ENCODE data around the gene GOLGA8T. TPM values are rescaled to one million over a fixed set of nuclear protein-coding genes. Genes with fewer than 3 reads are reported as not detected.
A peak's percentile ranks its signal among the peaks of the same experiment; 100 is the strongest.
"Not testable (repeated sequence)": the region's sequence is repeated elsewhere in the genome, so short reads cannot be mapped to it uniquely, and the experiment has no call there.

GOLGA8T gene
- total RNA-seq, 4 donors from 2014 or later = not detected

DNA sequence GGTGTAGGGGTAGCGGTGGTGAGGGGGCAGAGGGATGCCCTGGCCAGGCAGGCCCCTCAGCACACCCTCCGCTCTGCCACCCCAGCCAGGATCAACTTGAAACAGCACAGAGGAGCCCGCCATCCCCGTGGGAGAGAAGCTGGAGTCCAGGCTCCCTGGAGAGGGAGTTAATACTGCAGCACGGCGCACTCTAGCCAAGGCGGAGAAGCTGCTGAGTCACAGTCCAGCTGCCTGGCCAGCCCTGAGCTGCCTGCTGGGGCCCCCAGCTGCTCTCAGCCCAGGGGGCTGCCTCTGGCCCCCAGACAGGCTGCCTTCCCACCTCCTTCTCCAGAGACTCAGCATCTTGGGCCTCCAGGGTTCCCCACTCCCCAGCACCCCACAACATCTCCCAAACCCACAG, 36.6 kb downstream of the GOLGA8T start:
- WGBS, 2 donors (ENCODE audit: low coverage in 1 of 2) = no CpG with 5 or more reads among the region's 7 CpGs

DNA sequence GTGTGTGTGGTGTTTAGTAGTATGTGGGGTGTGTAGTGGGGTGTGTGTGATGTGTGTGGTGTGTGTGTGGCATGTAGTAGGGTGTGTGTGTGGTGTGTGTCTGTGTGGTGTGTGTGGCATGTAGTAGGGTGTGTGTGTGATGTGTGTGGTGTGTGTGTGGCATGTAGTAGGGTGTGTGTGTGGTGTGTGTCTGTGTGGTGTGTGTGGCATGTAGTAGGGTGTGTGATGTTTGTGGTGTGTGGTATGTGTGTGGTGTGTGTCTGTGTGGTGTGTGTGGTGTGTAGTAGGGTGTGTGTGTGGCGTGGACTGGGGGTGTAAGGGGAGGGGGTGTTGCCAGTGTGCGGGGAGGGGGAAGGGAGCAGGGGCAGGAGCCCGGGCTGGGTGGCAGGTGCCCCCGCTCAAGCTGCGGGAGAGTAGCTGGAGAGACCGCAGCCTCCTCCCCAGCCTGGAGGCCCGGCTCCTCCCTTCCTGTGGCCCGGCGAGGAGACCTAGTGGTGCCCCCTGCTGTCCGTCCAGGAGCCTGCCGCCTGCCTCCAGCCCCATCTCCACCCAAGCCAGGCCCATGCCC, 38.3 kb downstream of the GOLGA8T start:
- H3K27me3 ChIP-seq, H3K4me3 ChIP-seq, H3K27ac ChIP-seq, H3K9me3 ChIP-seq, H3K36me3 ChIP-seq, H3K4me1 ChIP-seq: not testable (repeated sequence)
- TF ChIP-seq, protein P1, sequence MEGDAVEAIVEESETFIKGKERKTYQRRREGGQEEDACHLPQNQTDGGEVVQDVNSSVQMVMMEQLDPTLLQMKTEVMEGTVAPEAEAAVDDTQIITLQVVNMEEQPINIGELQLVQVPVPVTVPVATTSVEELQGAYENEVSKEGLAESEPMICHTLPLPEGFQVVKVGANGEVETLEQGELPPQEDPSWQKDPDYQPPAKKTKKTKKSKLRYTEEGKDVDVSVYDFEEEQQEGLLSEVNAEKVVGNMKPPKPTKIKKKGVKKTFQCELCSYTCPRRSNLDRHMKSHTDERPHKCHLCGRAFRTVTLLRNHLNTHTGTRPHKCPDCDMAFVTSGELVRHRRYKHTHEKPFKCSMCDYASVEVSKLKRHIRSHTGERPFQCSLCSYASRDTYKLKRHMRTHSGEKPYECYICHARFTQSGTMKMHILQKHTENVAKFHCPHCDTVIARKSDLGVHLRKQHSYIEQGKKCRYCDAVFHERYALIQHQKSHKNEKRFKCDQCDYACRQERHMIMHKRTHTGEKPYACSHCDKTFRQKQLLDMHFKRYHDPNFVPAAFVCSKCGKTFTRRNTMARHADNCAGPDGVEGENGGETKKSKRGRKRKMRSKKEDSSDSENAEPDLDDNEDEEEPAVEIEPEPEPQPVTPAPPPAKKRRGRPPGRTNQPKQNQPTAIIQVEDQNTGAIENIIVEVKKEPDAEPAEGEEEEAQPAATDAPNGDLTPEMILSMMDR (IDR thresholded peaks at IDR 0.05) = peak in 1 of 4 experiments; percentile 19
- WGBS, 2 donors (ENCODE audit: low coverage in 1 of 2) = 20 to 40% methylated on average over 1 of the region's 11 CpGs
- ATAC-seq = peak; percentile 28

More for the DNA sequence above, 36.6 kb downstream of the GOLGA8T start:
- not testable (repeated sequence) for H3K27ac ChIP-seq, H3K36me3 ChIP-seq, H3K4me1 ChIP-seq, H3K27me3 ChIP-seq, H3K4me3 ChIP-seq, ATAC-seq, H3K9me3 ChIP-seq

DNA sequence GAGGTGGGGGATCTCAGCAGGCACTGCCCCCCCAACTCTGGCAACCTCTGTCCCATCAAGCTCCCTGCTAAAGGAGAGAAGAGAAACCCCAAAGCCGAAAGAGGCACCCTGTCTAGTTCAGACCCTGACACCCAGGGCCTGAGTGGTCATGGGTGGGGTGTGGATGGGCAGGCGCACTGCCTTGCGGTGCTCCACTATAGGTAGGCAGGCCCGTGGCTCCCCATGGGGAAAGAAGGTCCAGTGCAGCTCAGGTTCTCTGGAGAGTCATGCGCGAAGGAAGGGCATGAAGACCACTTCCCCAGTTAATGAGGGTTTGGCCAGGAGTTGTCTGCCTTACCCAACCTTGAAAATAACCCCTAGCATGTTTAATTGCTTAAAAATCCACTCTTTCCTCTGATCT, 40.4 kb downstream of the GOLGA8T start:
- not testable (repeated sequence) for H3K4me1 ChIP-seq, H3K36me3 ChIP-seq, H3K27me3 ChIP-seq, ATAC-seq, H3K27ac ChIP-seq, H3K9me3 ChIP-seq, H3K4me3 ChIP-seq
- no CpG with 5 or more reads among the region's 6 CpGs for WGBS, 2 donors (ENCODE audit: low coverage in 1 of 2)

DNA sequence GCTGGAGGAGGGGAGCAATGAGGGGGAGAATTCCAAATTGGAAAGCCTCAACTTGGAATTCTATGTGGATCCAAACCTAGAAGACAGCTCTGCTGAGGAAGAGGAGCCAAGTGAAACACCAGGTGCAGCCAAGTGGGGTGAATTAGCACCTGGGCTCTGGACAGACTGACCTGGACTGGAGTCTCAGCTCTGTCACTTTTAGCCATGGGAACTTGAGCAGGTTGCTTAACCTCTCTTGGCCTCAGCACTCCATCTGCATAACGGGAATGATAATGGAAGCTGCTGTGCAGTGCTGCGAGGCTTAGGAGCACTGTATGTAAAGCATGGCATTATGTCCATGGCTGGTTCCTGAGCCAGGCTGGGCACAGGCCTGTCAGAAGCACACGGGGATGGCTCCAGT, 41.8 kb downstream of the GOLGA8T start:
- not testable (repeated sequence) for H3K9me3 ChIP-seq, H3K4me1 ChIP-seq, H3K36me3 ChIP-seq, H3K27ac ChIP-seq, ATAC-seq, H3K27me3 ChIP-seq, H3K4me3 ChIP-seq
- no CpG with 5 or more reads among the region's 3 CpGs for WGBS, 2 donors (ENCODE audit: low coverage in 1 of 2)

DNA sequence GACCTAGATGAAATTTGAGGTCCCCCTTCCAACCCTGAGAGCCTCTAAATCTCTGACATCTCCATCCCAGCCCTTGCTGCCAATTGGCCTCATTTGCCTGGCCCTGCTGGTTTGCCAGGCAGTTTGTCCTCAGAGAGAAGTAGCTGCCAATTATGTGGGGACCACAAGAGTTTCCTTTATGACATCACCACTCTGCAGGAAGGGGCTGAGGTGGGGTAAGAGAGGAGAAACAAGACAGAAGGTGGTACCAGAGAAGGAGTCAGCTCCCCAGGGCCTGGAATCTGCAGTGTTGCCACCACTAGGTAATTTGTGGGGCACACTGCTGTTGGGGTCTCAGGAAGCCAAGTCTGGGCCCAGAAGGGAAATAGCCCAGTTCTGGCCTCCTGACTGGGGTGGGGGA, 45.0 kb downstream of the GOLGA8T start:
- H3K4me1 ChIP-seq, ATAC-seq, H3K27ac ChIP-seq, H3K4me3 ChIP-seq, H3K36me3 ChIP-seq, H3K9me3 ChIP-seq, H3K27me3 ChIP-seq: not testable (repeated sequence)

DNA sequence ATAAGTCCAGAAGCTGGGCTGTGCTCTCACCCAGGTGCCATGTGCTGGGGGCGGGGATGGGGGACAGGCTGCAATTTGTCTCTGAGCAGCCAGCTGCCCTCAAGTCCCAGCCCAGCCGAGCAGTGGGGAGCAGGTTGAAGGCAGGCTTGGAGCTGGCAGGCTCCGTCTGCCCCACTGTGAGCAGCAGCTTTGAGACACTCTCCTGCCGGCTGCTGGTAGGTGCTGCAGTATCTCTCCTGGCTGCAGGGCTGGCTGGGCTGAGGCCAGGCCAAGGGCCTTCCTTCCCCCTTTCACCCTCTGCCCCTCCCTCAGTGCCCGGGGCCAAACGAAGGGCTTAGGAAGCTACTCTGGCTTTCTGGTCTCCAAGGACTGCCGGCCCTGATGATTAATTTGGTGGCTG, 50.6 kb downstream of the GOLGA8T start:
- not testable (repeated sequence) for H3K27me3 ChIP-seq, H3K36me3 ChIP-seq, ATAC-seq, H3K4me1 ChIP-seq, H3K9me3 ChIP-seq, H3K4me3 ChIP-seq, H3K27ac ChIP-seq
- no CpG with 5 or more reads among the region's 7 CpGs for WGBS, 2 donors (ENCODE audit: low coverage in 1 of 2)

DNA sequence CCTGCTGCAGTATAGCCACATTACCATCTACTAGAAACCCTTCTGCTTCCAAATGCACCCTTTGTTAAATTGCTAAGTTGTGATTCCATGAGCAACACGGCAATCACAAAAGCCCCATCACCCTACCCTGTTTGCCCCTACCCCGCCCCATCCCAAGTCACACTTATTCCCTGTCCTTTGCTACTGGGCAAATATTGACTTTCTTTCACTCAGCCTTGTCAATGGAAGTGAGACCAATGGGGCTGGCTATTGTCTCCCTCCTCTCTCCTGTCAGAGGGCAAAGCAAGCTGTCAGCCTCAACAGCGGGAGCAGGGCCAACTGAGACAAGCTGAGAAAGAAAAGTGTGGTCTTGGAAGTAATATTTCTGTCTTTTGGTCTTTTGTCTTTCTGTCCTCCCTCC, 52.6 kb downstream of the GOLGA8T start:
- WGBS, 2 donors (ENCODE audit: low coverage in 1 of 2) = 40 to 83% methylated on average over 1 of the region's 3 CpGs
- not testable (repeated sequence) for H3K27me3 ChIP-seq, H3K27ac ChIP-seq, H3K36me3 ChIP-seq, H3K4me1 ChIP-seq, H3K9me3 ChIP-seq, ATAC-seq, H3K4me3 ChIP-seq

DNA sequence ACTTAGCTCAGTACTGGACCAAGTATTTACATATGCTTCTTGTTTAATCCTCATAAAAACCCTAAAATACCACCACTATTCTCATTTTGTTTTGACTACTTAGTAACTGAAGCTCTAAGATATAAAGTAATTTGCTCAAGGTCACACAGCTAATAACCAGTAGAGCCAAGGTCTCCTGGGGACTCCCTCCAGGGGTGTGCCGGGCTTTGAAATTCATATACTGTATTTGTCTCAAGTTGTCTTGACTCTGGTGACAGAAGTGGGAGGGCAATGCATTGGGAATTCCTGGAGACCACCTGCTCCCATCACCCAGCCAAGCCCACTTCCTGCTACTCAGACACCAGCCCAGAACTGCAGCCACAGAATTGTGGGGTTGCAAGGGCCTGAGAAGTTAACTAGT, 54.9 kb downstream of the GOLGA8T start:
- not testable (repeated sequence) for H3K9me3 ChIP-seq, H3K4me1 ChIP-seq, H3K36me3 ChIP-seq, H3K4me3 ChIP-seq, ATAC-seq, H3K27ac ChIP-seq, H3K27me3 ChIP-seq
- no CpG with 5 or more reads among the region's 1 CpG for WGBS, 2 donors (ENCODE audit: low coverage in 1 of 2)

DNA sequence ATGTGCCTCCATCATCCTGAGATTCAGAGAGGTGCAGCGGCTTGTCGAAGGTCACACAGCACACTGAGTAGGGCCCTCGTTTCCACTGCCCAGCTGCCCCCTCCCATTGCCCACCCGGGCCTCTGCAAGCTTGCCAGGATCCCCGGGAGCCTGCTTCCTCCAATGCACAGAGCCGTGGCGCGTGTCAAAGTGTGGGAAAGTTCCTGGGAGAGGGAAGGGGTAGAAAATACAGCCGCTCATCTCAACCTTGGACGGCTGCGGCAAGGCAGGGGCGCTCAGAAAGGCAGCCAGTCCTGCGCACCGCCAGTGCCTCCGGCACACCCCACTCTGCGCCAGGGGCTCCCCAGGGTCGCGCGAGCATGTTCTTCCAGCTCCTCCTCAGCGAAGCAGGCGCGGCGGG, 56.3 kb downstream of the GOLGA8T start:
- H3K9me3 ChIP-seq, H3K4me3 ChIP-seq, H3K36me3 ChIP-seq, ATAC-seq, H3K4me1 ChIP-seq, H3K27me3 ChIP-seq, H3K27ac ChIP-seq: not testable (repeated sequence)
- no CpG with 5 or more reads among the region's 23 CpGs for WGBS, 2 donors (ENCODE audit: low coverage in 1 of 2)

DNA sequence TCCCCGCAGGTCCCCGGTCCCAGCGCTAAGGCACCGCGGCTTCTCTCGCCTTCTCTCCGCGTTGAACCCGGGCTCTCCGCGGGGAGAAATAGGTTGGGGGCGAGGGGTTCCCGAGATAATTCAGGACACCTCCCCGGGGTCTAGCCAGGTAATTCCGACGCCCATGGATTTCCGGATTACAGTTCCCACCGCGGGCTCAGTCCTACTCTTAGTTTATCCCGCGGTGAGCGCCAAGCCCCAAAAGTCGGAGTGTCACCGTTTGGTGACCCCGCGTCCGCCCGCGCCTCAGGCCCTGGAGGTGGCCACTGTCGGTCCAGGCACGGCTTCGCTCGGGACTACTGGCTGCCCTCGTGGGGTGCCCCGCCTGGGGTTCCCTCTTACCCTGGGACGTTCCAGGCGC, 56.8 kb downstream of the GOLGA8T start:
- H3K4me1 ChIP-seq, H3K27ac ChIP-seq, H3K36me3 ChIP-seq, H3K9me3 ChIP-seq, H3K27me3 ChIP-seq, ATAC-seq: not testable (repeated sequence)
- peak overlapping the region in 1 of 2 donors; percentile 8 for H3K4me3 ChIP-seq
- WGBS, 2 donors (ENCODE audit: low coverage in 1 of 2) = no CpG with 5 or more reads among the region's 37 CpGs

DNA sequence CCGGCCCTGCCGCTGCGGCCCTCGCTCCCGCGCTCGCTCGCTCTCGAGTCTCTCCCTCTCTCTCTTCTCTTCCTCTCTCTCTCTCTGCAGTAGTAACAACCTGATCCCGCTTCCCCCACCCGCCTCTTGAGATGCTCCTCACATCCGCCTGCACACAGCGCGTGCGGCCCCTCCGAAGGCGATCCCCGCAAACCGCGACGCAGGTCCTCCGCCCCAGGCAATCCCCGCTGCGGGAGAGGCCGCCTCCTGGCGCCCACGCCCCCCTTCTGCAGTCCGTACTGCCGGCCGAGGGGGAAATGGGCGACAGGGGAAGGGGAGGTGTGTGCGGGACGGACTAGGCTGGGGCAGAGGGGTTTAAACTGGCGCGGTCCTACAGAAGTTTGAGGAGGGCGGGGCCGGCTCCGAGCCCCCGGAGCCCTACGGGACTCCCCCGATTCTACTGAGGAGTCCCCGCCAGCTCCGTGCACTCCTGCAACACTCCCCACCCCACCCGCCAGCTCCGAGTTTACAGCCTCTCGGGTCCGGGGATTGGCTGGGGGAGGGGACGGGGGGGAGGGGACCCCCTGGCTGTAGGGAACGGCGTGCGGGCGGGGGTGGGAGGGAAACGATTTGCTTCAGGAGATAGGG, 57.4 kb downstream of the GOLGA8T start:
- H3K4me3 ChIP-seq = peak overlapping the region in 1 of 2 donors; percentile 8
- WGBS, 2 donors (ENCODE audit: low coverage in 1 of 2) = no CpG with 5 or more reads among the region's 53 CpGs
- not testable (repeated sequence) for H3K4me1 ChIP-seq, H3K27me3 ChIP-seq, H3K9me3 ChIP-seq, H3K36me3 ChIP-seq, H3K27ac ChIP-seq
- ATAC-seq = peak; percentile 23

DNA sequence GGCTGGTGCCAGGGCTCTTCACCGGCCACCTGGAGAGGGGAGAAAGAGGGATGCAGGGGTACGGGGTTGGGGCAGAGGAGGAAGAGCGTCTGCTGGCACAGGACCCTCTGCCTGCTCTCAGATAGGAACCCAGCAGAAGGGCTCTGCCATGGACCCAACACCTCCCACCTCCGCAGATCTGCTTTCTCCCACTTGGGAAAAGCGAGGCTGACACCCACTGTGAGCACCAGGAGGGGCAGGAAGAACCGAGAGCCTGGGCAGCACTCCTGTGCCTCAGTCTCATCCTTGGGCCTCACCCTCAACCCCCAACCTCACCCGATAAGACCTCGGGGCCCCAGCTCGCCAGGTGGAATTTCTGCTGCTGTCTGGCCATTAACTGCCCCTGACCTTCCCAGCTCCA, 58.0 kb downstream of the GOLGA8T start:
- H3K4me1 ChIP-seq, H3K27me3 ChIP-seq, H3K9me3 ChIP-seq, H3K4me3 ChIP-seq, H3K36me3 ChIP-seq, H3K27ac ChIP-seq: not testable (repeated sequence)
- WGBS, 2 donors (ENCODE audit: low coverage in 1 of 2) = no CpG with 5 or more reads among the region's 9 CpGs
- ATAC-seq = peak; percentile 21
